Measurements from ENCODE around the gene C16orf92.
A peak's percentile ranks its signal among the peaks of the same experiment; 100 is the strongest.

The C16orf92 gene

DNA sequence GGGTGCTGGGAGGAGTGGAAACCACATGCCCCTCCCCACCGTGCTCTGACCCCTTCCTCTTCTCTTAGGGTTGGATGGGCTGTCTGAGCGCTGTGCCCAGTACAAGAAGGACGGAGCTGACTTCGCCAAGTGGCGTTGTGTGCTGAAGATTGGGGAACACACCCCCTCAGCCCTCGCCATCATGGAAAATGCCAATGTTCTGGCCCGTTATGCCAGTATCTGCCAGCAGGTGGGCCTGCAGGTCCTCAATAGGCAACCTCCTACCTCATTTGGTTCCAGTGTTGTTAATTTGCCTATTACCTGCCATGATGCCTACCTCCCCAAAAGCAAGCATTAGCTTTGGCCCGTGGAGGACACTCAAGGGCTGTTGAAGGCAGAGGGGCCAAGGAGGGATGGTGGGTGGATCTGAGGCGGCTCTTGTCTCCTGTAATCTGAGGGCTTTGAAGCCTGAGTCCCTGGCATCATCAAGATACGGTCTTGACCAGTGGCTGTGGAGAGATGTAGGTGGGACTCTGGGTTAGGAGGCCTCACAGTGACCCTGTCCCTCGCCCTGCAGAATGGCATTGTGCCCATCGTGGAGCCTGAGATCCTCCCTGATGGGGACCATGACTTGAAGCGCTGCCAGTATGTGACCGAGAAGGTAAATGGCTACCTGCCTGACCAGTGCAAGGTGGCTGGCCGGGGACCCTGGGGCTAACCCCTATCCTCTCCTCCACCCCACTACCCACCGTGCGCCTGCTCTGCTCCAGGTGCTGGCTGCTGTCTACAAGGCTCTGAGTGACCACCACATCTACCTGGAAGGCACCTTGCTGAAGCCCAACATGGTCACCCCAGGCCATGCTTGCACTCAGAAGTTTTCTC, 46.0 kb downstream of the C16orf92 start:
- no peak for TF ChIP-seq EZH2phosphoT487 (IDR thresholded peaks at IDR 0.05; ENCODE audit: borderline replicate concordance)
- TF ChIP-seq, protein P1, sequence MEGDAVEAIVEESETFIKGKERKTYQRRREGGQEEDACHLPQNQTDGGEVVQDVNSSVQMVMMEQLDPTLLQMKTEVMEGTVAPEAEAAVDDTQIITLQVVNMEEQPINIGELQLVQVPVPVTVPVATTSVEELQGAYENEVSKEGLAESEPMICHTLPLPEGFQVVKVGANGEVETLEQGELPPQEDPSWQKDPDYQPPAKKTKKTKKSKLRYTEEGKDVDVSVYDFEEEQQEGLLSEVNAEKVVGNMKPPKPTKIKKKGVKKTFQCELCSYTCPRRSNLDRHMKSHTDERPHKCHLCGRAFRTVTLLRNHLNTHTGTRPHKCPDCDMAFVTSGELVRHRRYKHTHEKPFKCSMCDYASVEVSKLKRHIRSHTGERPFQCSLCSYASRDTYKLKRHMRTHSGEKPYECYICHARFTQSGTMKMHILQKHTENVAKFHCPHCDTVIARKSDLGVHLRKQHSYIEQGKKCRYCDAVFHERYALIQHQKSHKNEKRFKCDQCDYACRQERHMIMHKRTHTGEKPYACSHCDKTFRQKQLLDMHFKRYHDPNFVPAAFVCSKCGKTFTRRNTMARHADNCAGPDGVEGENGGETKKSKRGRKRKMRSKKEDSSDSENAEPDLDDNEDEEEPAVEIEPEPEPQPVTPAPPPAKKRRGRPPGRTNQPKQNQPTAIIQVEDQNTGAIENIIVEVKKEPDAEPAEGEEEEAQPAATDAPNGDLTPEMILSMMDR (conservative IDR thresholded peaks at IDR 0.05; ENCODE audit: low read length), result peak; percentile 71
- peaks cover 59% of the 10 kb centered on the region for H4K20me1 ChIP-seq (ENCODE audit: insufficient read depth, low read length, poor library complexity, severe bottlenecking)
- H3K4me2 ChIP-seq (ENCODE audit: low read depth, low read length, poor library complexity, severe bottlenecking), result peak overlapping the region; percentile 45
- no peaks in the 10 kb centered on the region for H3F3A ChIP-seq (ENCODE audit: low read depth)
- peaks cover 31% of the 10 kb centered on the region for H3K4me1 ChIP-seq (ENCODE audit: insufficient read depth, low read length, poor library complexity, severe bottlenecking)
- peak overlapping the region; percentile 31 for H3K4me3 ChIP-seq (ENCODE audit: low read length, poor library complexity, severe bottlenecking)
- H3K9me2 ChIP-seq (replicated peaks; ENCODE audit: low read depth, low read length), result no peaks in the 10 kb centered on the region
- H3K36me3 ChIP-seq (ENCODE audit: insufficient read depth, low read length), result peaks cover 65% of the 10 kb centered on the region
- H2AFZ ChIP-seq (ENCODE audit: low read length), result no peak overlapping the region
- peaks cover 6% of the 10 kb centered on the region for H3K27me3 ChIP-seq (ENCODE audit: insufficient read depth, low read length, poor library complexity, severe bottlenecking)
- H3K9ac ChIP-seq (ENCODE audit: low read depth, low read length, poor library complexity, severe bottlenecking), result no peak overlapping the region
- no peaks in the 10 kb centered on the region for H3K9me3 ChIP-seq (ENCODE audit: insufficient read depth, low read depth, low read length)
- peaks cover 76% of the 10 kb centered on the region for H3K79me2 ChIP-seq (ENCODE audit: insufficient read depth, low read length)

DNA sequence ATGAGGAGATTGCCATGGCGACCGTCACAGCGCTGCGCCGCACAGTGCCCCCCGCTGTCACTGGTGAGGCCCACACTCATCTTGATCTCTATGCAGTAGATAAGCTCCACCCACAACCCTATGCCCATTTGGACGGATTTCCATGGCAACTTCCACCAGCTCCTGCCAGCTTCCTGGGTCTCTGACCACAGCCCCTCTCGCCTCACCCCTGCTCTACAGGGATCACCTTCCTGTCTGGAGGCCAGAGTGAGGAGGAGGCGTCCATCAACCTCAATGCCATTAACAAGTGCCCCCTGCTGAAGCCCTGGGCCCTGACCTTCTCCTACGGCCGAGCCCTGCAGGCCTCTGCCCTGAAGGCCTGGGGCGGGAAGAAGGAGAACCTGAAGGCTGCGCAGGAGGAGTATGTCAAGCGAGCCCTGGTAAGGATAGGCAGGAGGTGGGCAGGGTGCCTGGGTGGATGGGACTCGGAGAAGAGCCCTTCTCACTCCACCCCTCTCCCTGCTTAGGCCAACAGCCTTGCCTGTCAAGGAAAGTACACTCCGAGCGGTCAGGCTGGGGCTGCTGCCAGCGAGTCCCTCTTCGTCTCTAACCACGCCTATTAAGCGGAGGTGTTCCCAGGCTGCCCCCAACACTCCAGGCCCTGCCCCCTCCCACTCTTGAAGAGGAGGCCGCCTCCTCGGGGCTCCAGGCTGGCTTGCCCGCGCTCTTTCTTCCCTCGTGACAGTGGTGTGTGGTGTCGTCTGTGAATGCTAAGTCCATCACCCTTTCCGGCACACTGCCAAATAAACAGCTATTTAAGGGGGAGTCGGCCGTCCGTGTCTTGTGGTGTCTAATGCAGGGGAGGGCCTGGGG, 46.8 kb downstream of the C16orf92 start:
- Histone ChIP-seq H3K9ac (ENCODE audit: low read depth, low read length, poor library complexity, severe bottlenecking) (no peak overlapping the region), H3K9me2 (replicated peaks; ENCODE audit: low read depth, low read length) (no peaks in the 10 kb centered on the region), H2AFZ (ENCODE audit: low read length) (no peak overlapping the region), H3K9me3 (ENCODE audit: insufficient read depth, low read depth, low read length) (no peaks in the 10 kb centered on the region), H3K27me3 (ENCODE audit: insufficient read depth, low read length, poor library complexity, severe bottlenecking) (no peaks in the 10 kb centered on the region), H4K20me1 (ENCODE audit: insufficient read depth, low read length, poor library complexity, severe bottlenecking) (peaks cover 59% of the 10 kb centered on the region), H3K4me2 (ENCODE audit: low read depth, low read length, poor library complexity, severe bottlenecking) (peak overlapping the region; percentile 45), H3K4me3 (ENCODE audit: low read length, poor library complexity, severe bottlenecking) (no peak overlapping the region), H3K79me2 (ENCODE audit: insufficient read depth, low read length) (peaks cover 69% of the 10 kb centered on the region), H3F3A (ENCODE audit: low read depth) (peaks cover 2% of the 10 kb centered on the region; the same call in 1 of the 2 replicates), H3K4me1 (ENCODE audit: insufficient read depth, low read length, poor library complexity, severe bottlenecking) (peaks cover 27% of the 10 kb centered on the region), H3K36me3 (ENCODE audit: insufficient read depth, low read length) (peaks cover 65% of the 10 kb centered on the region)
- TF ChIP-seq, protein P1 (conservative IDR thresholded peaks at IDR 0.05; ENCODE audit: low read length), result no peak
- TF ChIP-seq EZH2phosphoT487 (IDR thresholded peaks at IDR 0.05; ENCODE audit: borderline replicate concordance), result no peak

GRCh38 chr16:30070490-30070889, 47.5 kb downstream of the C16orf92 start:
- TF ChIP-seq, protein P1 (conservative IDR thresholded peaks at IDR 0.05; ENCODE audit: low read length), result no peak
- TF ChIP-seq EZH2phosphoT487 (IDR thresholded peaks at IDR 0.05; ENCODE audit: borderline replicate concordance), result no peak
- no peak overlapping the region for H3K4me3 ChIP-seq (ENCODE audit: low read length, poor library complexity, severe bottlenecking)
- H3K9ac ChIP-seq (ENCODE audit: low read depth, low read length, poor library complexity, severe bottlenecking), result no peak overlapping the region
- H3K9me2 ChIP-seq (replicated peaks; ENCODE audit: low read depth, low read length), result no peaks in the 10 kb centered on the region
- peaks cover 33% of the 10 kb centered on the region for H3K4me1 ChIP-seq (ENCODE audit: insufficient read depth, low read length, poor library complexity, severe bottlenecking)
- H3K9me3 ChIP-seq (ENCODE audit: insufficient read depth, low read depth, low read length), result no peaks in the 10 kb centered on the region
- H4K20me1 ChIP-seq (ENCODE audit: insufficient read depth, low read length, poor library complexity, severe bottlenecking), result peaks cover 59% of the 10 kb centered on the region
- peaks cover 74% of the 10 kb centered on the region for H3K79me2 ChIP-seq (ENCODE audit: insufficient read depth, low read length)
- no peak overlapping the region for H2AFZ ChIP-seq (ENCODE audit: low read length)
- H3K4me2 ChIP-seq (ENCODE audit: low read depth, low read length, poor library complexity, severe bottlenecking), result peak overlapping the region; percentile 45
- H3K27me3 ChIP-seq (ENCODE audit: insufficient read depth, low read length, poor library complexity, severe bottlenecking), result no peaks in the 10 kb centered on the region
- H3F3A ChIP-seq (ENCODE audit: low read depth), result peaks cover 6% of the 10 kb centered on the region; the same call in 1 of the 2 replicates
- H3K36me3 ChIP-seq (ENCODE audit: insufficient read depth, low read length), result peaks cover 65% of the 10 kb centered on the region

All from Loucy (cell line).